Fibroblast of mammary gland (primary cell): Measurements from ENCODE around the gene DMKN.

Source experiments
- DNase-seq: peaks from one replicate; pipeline ENCODE4 v3.0.0-alpha.2; 2010; ENCODE audit warnings: low read depth
- H3K4me3 ChIP-seq: 2 replicates; pipeline ENCODE4 v1.5.1; 2011; ENCODE audit warnings: low read depth, mild to moderate bottlenecking, low read length, moderate library complexity; ENCODE audit not compliant: control insufficient read depth
- TF ChIP-seq, protein P1 (sequence below): conservative IDR thresholded peaks from 2 replicates; pipeline ENCODE4 v1.5.1; 2011; ENCODE audit warnings: low read depth, low read length, inconsistent platforms; ENCODE audit not compliant: control insufficient read depth, insufficient read depth

DMKN gene

DNA sequence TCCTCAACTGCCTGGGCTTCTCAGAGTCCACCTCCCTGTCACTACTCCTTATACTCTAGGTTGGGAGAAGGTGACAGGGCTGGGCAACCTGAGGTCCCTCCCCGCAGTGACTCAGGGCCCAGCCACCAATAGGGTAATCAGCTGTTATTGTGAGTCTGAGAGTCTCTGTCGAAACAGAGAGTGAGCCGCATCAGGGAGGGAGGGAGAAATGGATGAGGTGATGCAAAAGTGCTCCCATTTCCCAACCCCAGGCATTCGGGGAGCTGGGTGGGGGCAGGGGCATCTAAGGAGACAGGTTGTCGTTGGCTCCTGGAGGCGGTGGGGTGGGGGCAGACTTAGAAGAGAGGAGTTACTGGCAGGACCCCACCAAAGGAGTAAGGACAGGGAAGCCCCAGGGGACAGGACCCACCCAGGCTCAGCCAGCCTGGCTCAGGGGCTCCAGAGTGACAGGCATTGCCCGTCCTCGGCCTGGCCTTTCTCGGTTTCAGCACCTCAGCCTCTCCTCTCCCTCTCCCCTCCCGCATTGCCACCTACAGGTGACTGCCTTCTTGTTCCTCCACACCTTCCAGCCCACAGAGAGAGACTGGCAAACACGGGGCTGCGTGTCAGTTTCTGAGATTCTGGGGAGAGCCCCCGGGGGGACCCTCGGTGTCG lies at the start of gene DMKN:
TSS of gene DMKN (minus strand) at position 22 of the 654 bp plus-strand sequence. CDS start 174 bp downstream, outside the sequence.
- no peak within 1 kb of the TSS for H3K4me3 ChIP-seq
- peak; percentile 81 for DNase-seq
- TF ChIP-seq, protein P1, sequence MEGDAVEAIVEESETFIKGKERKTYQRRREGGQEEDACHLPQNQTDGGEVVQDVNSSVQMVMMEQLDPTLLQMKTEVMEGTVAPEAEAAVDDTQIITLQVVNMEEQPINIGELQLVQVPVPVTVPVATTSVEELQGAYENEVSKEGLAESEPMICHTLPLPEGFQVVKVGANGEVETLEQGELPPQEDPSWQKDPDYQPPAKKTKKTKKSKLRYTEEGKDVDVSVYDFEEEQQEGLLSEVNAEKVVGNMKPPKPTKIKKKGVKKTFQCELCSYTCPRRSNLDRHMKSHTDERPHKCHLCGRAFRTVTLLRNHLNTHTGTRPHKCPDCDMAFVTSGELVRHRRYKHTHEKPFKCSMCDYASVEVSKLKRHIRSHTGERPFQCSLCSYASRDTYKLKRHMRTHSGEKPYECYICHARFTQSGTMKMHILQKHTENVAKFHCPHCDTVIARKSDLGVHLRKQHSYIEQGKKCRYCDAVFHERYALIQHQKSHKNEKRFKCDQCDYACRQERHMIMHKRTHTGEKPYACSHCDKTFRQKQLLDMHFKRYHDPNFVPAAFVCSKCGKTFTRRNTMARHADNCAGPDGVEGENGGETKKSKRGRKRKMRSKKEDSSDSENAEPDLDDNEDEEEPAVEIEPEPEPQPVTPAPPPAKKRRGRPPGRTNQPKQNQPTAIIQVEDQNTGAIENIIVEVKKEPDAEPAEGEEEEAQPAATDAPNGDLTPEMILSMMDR = no peak

GRCh38 chr19:35562776-35563175 lies 49.3 kb upstream of the DMKN start:
- no peak for DNase-seq
- TF ChIP-seq, protein P1 = no peak
- no peak overlapping the region for H3K4me3 ChIP-seq

GRCh38 chr19:35562336-35562735 lies 48.9 kb upstream of the DMKN start:
- TF ChIP-seq, protein P1 = no peak
- H3K4me3 ChIP-seq = no peak overlapping the region
- no peak for DNase-seq

DNA sequence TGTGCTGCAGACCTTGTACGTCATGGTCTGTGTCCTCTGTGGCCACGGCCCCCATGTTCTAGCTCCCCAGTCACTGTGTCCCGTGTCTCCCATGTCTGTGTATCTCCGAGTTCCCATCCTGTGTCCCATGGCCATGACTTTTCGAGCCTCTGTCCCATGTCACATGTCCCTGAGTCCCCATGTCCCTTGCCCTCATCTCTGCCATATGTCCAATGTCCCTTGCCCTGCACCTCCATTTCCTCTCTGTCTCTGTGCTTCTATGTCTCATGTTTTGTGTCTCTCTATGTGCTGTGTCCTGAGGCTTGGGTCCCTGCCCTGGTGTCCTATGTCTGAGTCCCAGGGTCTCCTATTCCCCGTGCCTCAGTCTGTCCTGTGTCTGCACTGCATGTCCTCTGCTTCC lies 48.0 kb upstream of the DMKN start:
- TF ChIP-seq, protein P1 = no peak
- DNase-seq = no peak
- no peak overlapping the region for H3K4me3 ChIP-seq

DNA sequence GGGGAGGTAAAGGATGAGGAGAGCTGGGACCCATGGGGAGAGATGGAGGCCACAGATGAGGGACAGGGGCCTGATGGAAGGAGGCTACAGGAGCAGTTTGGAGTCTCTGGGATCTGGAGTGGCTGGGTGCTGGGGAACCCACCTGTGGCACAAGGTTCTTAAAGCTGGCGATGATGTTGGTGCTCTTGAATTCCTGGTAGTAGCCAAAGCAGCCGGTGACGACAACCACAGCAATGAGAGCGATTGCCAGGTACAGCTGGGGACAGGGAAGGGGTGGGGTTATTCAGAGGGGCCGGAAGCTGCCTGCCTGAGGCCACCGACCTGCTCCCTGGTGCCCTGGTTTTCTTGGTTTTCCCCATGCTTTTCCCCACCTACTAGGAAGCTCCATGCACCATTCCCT lies 47.2 kb upstream of the DMKN start:
- H3K4me3 ChIP-seq = no peak overlapping the region
- TF ChIP-seq, protein P1 = no peak
- no peak for DNase-seq

DNA sequence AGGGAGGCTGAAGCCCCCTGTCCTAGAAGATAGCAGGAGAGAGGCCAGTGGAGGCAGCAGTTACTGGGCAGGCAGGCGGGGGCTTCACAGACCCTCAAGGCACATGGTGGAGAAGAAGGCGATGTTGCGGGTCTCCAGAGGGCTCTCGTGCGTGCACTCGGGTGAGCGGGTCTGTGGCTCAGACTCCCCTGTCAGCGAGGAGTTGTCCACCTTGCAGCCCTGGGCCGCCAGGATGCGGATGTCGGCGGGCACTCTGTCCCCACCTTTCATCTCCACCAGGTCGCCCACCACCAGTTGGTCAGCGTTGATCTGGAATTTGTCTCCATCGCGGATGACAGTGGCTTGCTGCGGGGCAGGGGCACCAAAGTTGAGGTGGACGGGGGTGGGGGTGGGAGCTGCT lies 46.8 kb upstream of the DMKN start:
- no peak overlapping the region for H3K4me3 ChIP-seq
- TF ChIP-seq, protein P1 = no peak
- DNase-seq = no peak
